ENCODE data around the gene IL1RN.
A peak's percentile ranks its signal among the peaks of the same experiment; 100 is the strongest.

IL1RN gene

DNA sequence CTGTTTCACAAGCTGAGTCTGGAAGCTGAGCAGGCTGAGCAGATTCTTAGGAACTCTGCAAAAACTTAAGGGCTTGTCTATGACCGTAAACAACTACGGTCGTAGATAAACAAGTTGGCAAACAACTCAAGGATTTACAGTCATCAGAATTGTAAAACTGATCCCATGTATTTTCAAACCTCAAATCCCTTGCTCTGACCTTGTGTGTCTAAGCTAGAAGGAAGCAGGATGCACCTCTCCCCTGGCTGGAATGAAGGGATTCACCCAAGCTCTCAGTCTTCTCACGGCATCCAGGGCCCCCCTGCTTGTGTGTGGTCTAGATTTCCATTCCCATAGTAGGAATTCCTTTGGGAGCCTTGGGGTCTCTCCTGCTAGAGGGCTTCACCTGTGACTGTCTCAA lies 12.4 kb upstream of the IL1RN start:
- TF ChIP-seq, protein P1, sequence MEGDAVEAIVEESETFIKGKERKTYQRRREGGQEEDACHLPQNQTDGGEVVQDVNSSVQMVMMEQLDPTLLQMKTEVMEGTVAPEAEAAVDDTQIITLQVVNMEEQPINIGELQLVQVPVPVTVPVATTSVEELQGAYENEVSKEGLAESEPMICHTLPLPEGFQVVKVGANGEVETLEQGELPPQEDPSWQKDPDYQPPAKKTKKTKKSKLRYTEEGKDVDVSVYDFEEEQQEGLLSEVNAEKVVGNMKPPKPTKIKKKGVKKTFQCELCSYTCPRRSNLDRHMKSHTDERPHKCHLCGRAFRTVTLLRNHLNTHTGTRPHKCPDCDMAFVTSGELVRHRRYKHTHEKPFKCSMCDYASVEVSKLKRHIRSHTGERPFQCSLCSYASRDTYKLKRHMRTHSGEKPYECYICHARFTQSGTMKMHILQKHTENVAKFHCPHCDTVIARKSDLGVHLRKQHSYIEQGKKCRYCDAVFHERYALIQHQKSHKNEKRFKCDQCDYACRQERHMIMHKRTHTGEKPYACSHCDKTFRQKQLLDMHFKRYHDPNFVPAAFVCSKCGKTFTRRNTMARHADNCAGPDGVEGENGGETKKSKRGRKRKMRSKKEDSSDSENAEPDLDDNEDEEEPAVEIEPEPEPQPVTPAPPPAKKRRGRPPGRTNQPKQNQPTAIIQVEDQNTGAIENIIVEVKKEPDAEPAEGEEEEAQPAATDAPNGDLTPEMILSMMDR (IDR thresholded peaks at IDR 0.05; ENCODE audit: low read depth, low read length): no peak

DNA sequence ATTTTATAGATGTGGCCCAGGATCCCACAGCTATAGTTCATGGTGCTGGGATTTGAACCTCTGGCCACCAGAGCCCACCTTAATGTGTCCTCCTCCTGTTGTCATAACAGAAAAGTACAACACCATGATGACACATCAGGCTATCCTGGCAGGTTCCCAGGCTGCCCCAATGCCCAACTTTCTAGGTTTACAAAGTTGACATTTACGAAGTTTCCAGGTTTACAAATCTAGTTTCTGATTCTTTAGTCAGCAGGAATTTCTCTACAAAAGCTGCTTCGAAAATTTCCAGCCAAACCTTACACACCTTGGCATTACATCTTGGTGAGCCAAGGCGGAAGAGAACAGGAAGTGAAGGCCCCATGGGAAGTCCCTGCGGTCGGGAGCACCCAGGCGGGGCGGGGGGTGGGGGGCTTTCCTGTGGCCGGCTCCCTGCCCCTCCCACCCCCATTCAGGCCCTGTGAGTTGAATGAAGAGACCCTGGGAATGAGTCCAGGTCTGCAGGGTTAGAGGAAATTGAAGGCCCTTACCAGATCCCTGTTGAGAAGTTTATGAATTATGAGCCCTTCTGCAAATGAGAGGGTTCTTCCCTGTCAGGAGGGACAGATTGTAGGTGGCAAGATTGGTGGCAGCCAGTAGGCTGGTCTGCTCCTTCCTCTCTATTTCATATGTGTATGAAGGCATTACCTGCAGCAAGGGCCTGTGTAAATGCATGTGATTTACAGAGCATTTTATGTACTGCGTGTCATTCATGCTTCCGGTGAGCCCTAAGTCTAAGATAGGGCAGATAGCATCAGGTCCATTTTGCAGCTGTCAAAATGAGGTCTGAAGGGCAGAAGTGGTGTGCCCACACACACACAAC lies 11.1 kb upstream of the IL1RN start:
- TF ChIP-seq, protein P1 (IDR thresholded peaks at IDR 0.05; ENCODE audit: low read depth, low read length): no peak
- DNase-seq (ENCODE audit: extremely low read depth, low read depth): no peak

More for the DNA sequence above, 12.4 kb upstream of the IL1RN start:
- no peak for DNase-seq (ENCODE audit: extremely low read depth, low read depth)

DNA sequence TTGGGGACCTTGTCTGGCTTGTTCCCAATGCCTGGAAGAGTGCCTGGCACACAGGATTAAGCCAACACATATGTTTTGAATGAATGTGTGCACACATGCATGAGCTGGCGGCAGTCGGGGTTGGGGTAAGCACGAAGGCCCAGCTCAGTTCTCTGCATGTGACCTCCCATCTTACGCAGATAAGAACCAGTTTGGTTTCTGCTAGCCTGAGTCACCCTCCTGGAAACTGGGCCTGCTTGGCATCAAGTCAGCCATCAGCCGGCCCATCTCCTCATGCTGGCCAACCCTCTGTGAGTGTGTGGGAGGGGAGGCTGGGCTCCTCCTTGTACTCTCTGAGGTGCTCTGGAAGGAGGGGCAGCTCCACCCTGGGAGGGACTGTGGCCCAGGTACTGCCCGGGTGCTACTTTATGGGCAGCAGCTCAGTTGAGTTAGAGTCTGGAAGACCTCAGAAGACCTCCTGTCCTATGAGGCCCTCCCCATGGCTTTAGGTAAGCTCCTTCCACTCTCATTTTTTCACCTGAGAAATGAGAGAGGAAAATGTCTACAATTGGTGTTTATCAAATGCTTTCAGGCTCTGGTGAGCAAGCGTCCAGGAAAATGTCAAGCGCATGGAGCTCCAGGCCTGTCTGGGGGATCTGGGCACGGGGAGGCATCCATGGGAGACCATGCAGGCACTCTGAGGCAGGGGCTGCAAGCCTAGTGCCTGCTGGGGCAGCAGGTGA lies 9.7 kb upstream of the IL1RN start:
- peak; percentile 96 for DNase-seq (ENCODE audit: extremely low read depth, low read depth)
- TF ChIP-seq, protein P1 (IDR thresholded peaks at IDR 0.05; ENCODE audit: low read depth, low read length): no peak

DNA sequence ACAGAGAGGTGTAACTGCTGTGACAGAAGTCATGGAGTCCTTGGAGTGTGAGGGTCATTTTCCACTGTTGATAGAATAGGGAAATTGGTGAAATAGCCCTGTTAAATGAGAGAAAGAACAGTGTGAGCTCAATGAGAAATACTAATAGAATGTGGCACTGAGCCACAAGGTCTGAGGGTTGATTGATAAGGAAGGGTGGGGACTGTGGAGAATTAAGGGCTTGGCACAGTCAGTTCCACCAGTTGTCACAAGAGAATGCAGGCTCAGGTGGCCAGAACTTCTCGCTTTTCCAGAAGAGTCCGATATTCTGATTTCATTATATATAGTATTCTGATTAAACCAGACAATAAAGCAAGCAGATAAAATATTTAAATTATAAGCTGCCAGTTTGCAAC lies 9.1 kb upstream of the IL1RN start:
- TF ChIP-seq, protein P1 (IDR thresholded peaks at IDR 0.05; ENCODE audit: low read depth, low read length): no peak
- DNase-seq (ENCODE audit: extremely low read depth, low read depth): no peak

DNA sequence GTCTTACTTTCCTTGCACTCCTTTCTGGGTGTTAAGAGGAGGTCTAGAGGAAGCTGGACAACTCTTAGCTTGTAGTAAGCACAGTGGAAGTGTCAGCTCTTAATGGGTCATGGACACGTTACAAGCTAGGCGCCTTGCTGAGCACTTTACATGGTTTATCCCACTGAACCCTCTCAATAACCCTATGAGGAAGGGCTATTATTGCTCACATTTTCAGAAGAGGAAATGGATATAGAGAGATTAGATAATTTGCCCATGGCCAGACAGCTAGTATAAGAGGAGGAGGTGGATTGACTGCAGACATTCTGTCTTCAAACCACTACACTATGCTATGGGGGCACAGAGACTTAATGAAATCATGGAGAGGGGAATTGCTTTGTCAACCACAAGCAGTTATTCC lies 8.3 kb upstream of the IL1RN start:
- TF ChIP-seq, protein P1 (IDR thresholded peaks at IDR 0.05; ENCODE audit: low read depth, low read length): no peak
- DNase-seq (ENCODE audit: extremely low read depth, low read depth): no peak

DNA sequence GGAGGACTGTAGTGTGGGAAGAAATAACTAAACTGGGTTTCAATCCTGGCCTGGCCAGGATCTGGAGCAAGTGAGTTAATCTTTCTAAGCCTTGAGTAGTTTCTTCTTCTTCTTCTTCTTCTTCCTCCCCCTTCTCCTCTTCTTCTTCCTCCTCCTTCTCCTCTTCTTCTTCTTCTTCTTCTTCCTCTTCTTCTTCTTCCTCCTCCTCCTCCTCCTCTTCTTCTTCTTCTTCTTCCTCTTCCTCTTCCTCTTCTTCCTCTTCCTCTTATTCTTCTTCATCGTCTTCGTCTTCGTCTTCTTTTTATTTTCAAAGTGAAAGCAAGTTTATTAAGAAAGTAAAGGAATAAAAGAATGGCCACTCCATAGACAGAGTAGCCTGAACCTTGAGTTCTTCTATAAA lies 6.5 kb upstream of the IL1RN start:
- no peak for DNase-seq (ENCODE audit: extremely low read depth, low read depth)
- TF ChIP-seq, protein P1 (IDR thresholded peaks at IDR 0.05; ENCODE audit: low read depth, low read length): no peak

DNA sequence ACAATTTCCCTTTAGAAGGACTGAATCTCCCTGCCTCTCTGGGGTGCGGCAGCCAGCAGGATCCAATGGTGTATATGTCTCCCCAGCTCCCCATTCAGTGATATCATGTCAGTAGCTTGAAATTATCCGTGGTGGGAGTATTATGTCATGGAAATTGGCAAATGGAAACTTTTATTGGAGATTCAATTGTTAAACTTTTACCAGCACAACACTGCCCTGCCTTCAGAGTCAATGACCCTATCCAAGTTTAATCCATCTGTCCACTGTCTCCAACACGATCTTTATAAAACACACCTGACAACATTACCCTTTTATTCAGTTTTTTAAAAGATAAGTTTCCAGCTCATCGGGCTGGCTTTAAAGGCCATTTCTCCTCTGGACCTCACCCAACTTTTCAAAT lies 5.0 kb upstream of the IL1RN start:
- TF ChIP-seq, protein P1 (IDR thresholded peaks at IDR 0.05; ENCODE audit: low read depth, low read length): no peak
- DNase-seq (ENCODE audit: extremely low read depth, low read depth): no peak
